Activated CD4-positive, alpha-beta T cell treated with anti-CD3 and anti-CD28 coated beads for 36 hours (primary cell): Measurements from ENCODE around the gene STUB1. TPM values are rescaled to one million over a fixed set of nuclear protein-coding genes. Genes with fewer than 3 reads are reported as not detected.
A peak's percentile ranks its signal among the peaks of the same experiment; 100 is the strongest.

ENCODE experiments used
- ATAC-seq: fragments of 200-7000 bp; cut with Tn5 transposase; one replicate; pipeline ENCODE4 v1.10.0; 2021; ENCODE audit warnings: mild to moderate bottlenecking, moderate library complexity
- CTCF ChIA-PET: fragments of 350-600 bp; sonication (Branson Sonifier 250); formaldehyde crosslinking; loops from one replicate; lab custom pipeline; 2021; ENCODE audit warnings: antibody characterized with exemption; lab: Charles Lee
- POLR2A ChIA-PET: fragments of 350-600 bp; sonication (Branson Sonifier 250); formaldehyde crosslinking; loops from one replicate; lab custom pipeline; 2021; ENCODE audit warnings: antibody characterized with exemption, inconsistent platforms; lab: Charles Lee
- DNase-seq: peaks from one replicate; pipeline ENCODE4 v3.0.0-alpha.2; 2020
- H3K27ac Mint-ChIP-seq: one replicate; pipeline ENCODE4 v1.8.0; 2021; ENCODE audit warnings: mixed read lengths
- H3K27me3 Mint-ChIP-seq: one replicate; pipeline ENCODE4 v1.8.0; 2021; ENCODE audit warnings: mixed read lengths
- H3K36me3 Mint-ChIP-seq: one replicate; pipeline ENCODE4 v1.8.0; 2021; ENCODE audit warnings: low read depth, mixed read lengths
- H3K4me1 Mint-ChIP-seq: one replicate; pipeline ENCODE4 v1.8.0; 2021; ENCODE audit warnings: mixed read lengths
- H3K4me3 Mint-ChIP-seq: one replicate; pipeline ENCODE4 v1.8.0; 2021; ENCODE audit warnings: mild to moderate bottlenecking, moderate library complexity, mixed read lengths
- H3K9me3 Mint-ChIP-seq: one replicate; pipeline ENCODE4 v1.8.0; 2021; ENCODE audit warnings: low read depth, mixed read lengths
- intact Hi-C, 2 experiments: fragments of 100-400 bp; cut with DNase I in 1 of 2; cut with micrococcal nuclease in 1 of 2; formaldehyde crosslinking; loops; one replicate each; pipeline versions ENCODE4 v1.14.2 to v1.15.1; 2022 to 2024; cut with DNase I, micrococcal nuclease
- total RNA-seq, 2 experiments: library from RNA; stranded (reverse); gene quantifications; one replicate each; pipeline ENCODE4 v1.2.3, GENCODE V29; 2021

The STUB1 gene
- total RNA-seq, 2 experiments from 2014 or later, result 61.1 to 67.0 TPM

DNA sequence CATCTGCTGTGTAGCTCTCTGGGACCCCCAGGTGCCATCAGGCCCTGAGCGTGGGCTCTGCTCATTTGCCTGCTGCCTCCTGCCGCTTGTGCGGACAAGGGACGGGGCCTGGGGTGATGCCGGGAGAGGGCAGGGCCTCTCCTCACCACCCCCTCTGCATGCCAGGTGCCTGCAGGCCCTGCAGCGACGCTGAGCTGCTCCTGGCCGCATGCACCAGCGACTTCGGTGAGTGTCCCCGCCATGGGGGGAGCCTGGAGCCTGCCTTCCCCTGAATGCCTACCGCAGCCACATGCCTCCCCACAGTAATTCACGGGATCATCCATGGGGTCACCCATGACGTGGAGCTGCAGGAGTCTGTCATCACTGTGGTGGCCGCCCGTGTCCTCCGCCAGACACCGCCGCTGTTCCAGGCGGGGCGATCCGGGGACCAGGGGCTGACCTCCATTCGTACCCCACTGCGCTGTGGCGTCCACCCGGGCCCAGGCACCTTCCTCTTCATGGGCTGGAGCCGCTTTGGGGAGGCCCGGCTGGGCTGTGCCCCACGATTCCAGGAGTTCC, 36.6 kb downstream of the STUB1 start:
- no peaks in the 10 kb centered on the region for H3K36me3 Mint-ChIP-seq
- no peak for ATAC-seq
- DNase-seq, result no peak
- POLR2A ChIA-PET, result interaction anchor here (1.3 kb wide), 1 partner anchor 10 kb away, joined by 4 read pairs; the partner anchor contains the start of genes CCDC78 and HAGHL
- CTCF ChIA-PET, result interaction anchor here (0.7 to 5.4 kb wide), 3 partner anchors 49 to 74 kb away, joined by 3 to 55 read pairs (median 3); partner anchors contain the start of gene RHOT2
- H3K4me3 Mint-ChIP-seq, result no peak overlapping the region
- H3K27me3 Mint-ChIP-seq, result peaks cover 9% of the 10 kb centered on the region
- H3K4me1 Mint-ChIP-seq, result peaks cover 15% of the 10 kb centered on the region
- intact Hi-C loops, result no loop called here
- H3K27ac Mint-ChIP-seq, result no peak overlapping the region
- no peaks in the 10 kb centered on the region for H3K9me3 Mint-ChIP-seq

- intact Hi-C loops, result no loop called here
- DNase-seq (no peak), ATAC-seq (no peak)
- CTCF ChIA-PET, result no interaction called here
- no peaks in the 10 kb centered on the region for H3K36me3 Mint-ChIP-seq
- no peak overlapping the region for H3K4me3 Mint-ChIP-seq
- H3K27ac Mint-ChIP-seq, result no peak overlapping the region
- peaks cover 16% of the 10 kb centered on the region for H3K4me1 Mint-ChIP-seq
- H3K27me3 Mint-ChIP-seq, result peaks cover 8% of the 10 kb centered on the region
- POLR2A ChIA-PET, result interaction anchor here (0.6 kb wide), 1 partner anchor 286 kb away, joined by 3 read pairs; no protein-coding TSS in a partner anchor
- H3K9me3 Mint-ChIP-seq, result no peaks in the 10 kb centered on the region
These were observed 37.4 kb downstream of the STUB1 start for GRCh38 chr16:717450-718245.

GRCh38 chr16:718389-718788, 38.2 kb downstream of the STUB1 start:
- POLR2A ChIA-PET, result no interaction called here
- no peak overlapping the region for H3K4me3 Mint-ChIP-seq
- CTCF ChIA-PET, result no interaction called here
- H3K27ac Mint-ChIP-seq, result no peak overlapping the region
- peaks cover 16% of the 10 kb centered on the region for H3K4me1 Mint-ChIP-seq
- intact Hi-C loops, result no loop called here
- no peaks in the 10 kb centered on the region for H3K9me3 Mint-ChIP-seq
- H3K36me3 Mint-ChIP-seq, result no peaks in the 10 kb centered on the region
- DNase-seq, result no peak
- peaks cover 6% of the 10 kb centered on the region for H3K27me3 Mint-ChIP-seq
- ATAC-seq, result no peak

DNA sequence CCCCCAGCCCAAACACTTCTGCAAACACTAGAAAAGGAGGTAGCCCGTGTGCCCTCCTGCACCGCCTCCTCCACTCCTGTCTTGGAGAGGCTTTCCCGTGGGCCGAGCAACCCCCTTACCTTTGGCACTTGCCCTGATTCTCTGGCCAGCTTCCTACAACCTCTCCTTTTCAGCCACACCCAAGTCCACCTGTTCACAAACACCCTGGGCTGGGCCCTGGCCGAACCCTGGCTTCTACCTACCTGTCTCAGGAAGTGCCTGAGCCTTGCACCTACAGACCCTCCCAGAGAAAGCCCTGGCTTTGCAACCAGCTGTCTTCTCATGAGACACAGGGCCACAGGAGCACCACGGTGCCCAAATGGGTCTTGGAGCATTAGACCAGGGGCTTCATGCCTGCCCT, 38.7 kb downstream of the STUB1 start:
- Mint-ChIP-seq H3K4me1 (peaks cover 16% of the 10 kb centered on the region), H3K27me3 (peaks cover 5% of the 10 kb centered on the region), H3K36me3 (no peaks in the 10 kb centered on the region), H3K27ac (peak overlapping the region; percentile 47), H3K4me3 (peak overlapping the region; percentile 76), H3K9me3 (no peaks in the 10 kb centered on the region)
- intact Hi-C loops, result no loop called here
- DNase-seq, result no peak
- ChIA-PET CTCF (no interaction called here), POLR2A (no interaction called here)
- no peak for ATAC-seq

DNA sequence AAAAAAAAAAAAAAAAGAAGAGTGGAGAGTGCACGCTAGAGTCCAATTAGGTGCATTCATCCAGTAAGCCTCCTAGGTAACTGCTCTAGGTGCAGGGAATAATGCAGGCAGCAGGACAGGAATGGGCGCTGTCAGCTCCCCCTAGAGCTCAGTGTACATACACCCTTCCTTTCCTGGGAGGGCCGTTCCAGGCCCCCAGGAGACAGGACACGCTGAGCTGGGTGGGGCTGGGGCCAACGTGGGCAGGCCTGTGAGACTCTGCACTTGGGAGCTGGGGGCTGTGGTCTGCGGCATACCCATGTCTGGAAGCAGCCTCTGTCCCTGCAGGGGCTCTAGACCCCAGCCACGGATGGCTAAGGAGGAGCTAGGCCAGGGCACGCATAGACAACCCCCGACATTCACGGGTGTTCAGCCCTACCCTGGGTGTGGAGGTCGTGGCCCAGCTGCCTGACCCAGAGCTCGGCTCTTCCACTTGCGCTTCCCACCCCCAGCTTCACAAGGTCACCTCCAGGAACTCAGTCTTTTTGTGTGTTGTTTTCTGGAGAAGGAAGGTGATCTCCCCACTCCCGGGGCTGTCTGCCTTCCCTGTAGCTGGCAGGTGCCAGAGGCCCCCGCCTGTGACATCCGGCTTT, 39.7 kb downstream of the STUB1 start:
- Mint-ChIP-seq H3K9me3 (no peaks in the 10 kb centered on the region), H3K27ac (peak overlapping the region; percentile 78), H3K36me3 (no peaks in the 10 kb centered on the region), H3K4me3 (peak overlapping the region; percentile 76), H3K27me3 (peaks cover 3% of the 10 kb centered on the region), H3K4me1 (peaks cover 16% of the 10 kb centered on the region)
- intact Hi-C loops, result loop anchor here (2.0 to 5.0 kb wide), 4 partner anchors 21 to 69 kb away; partner anchors contain the start of genes CIAO3 (in 2 of the 2), CHTF18 (in 1 of the 2), JMJD8 (in 1 of the 2) and RPUSD1 (in 1 of the 2)
- ChIA-PET POLR2A (interaction anchor here (0.6 kb wide), 1 partner anchor 80 kb away, joined by 3 read pairs; no protein-coding TSS in a partner anchor), CTCF (interaction anchor here (0.7 to 3.5 kb wide), 11 partner anchors 8 to 73 kb away, joined by 3 to 29 read pairs (median 4); partner anchors contain the start of genes CHTF18, CIAO3 and RPUSD1)
- peak; percentile 34 for DNase-seq
- ATAC-seq, result no peak

- Mint-ChIP-seq H3K9me3 (no peaks in the 10 kb centered on the region), H3K4me3 (peak overlapping the region; percentile 76), H3K27me3 (peaks cover 3% of the 10 kb centered on the region), H3K27ac (peak overlapping the region; percentile 78), H3K4me1 (peaks cover 16% of the 10 kb centered on the region), H3K36me3 (no peaks in the 10 kb centered on the region)
- intact Hi-C loops, result loop anchor here (2.0 to 5.0 kb wide), 4 partner anchors 20 to 68 kb away; partner anchors contain the start of genes CIAO3 (in 2 of the 2), CHTF18 (in 1 of the 2), JMJD8 (in 1 of the 2) and RPUSD1 (in 1 of the 2)
- DNase-seq (peak; percentile 78), ATAC-seq (peak; percentile 61)
- ChIA-PET POLR2A (interaction anchor here (0.6 kb wide), 1 partner anchor 80 kb away, joined by 3 read pairs; no protein-coding TSS in a partner anchor), CTCF (interaction anchor here (0.7 to 3.5 kb wide), 13 partner anchors 9 to 73 kb away, joined by 3 to 29 read pairs (median 4); partner anchors contain the start of genes CHTF18, CIAO3 and RPUSD1)
These were observed 40.3 kb downstream of the STUB1 start for GRCh38 chr16:720447-720989.

- ATAC-seq (peak; percentile 72), DNase-seq (peak; percentile 86)
- Mint-ChIP-seq H3K9me3 (no peaks in the 10 kb centered on the region), H3K4me1 (peaks cover 16% of the 10 kb centered on the region), H3K27ac (peak within 1 kb of the TSS; percentile 78), H3K4me3 (peak within 1 kb of the TSS; percentile 76), H3K36me3 (no peaks in the 10 kb centered on the region), H3K27me3 (peaks cover 3% of the 10 kb centered on the region)
- intact Hi-C loops, result loop anchor here (1.0 to 5.0 kb wide), 6 partner anchors 15 to 68 kb away; partner anchors contain the start of genes CIAO3 (in 2 of the 2), JMJD8 (in 2 of the 2), CHTF18 (in 1 of the 2) and RPUSD1 (in 1 of the 2)
- POLR2A ChIA-PET, result interaction anchor here (0.8 kb wide), 1 partner anchor 68 kb away, joined by 3 read pairs; no protein-coding TSS in a partner anchor
- CTCF ChIA-PET, result interaction anchor here (0.9 to 3.5 kb wide), 5 partner anchors 9 to 67 kb away, joined by 3 to 29 read pairs (median 9); partner anchors contain the start of genes CHTF18, CIAO3 and RPUSD1
These were observed 41.0 kb downstream of the STUB1 start, which contains the start of gene ANTKMT for GRCh38 chr16:720990-721764. Gene ANTKMT (plus strand): TSS chr16:721146. CDS start chr16:721275, 129 bp downstream.

- intact Hi-C loops, result loop anchor here (1.0 to 5.0 kb wide), 6 partner anchors 14 to 67 kb away; partner anchors contain the start of genes CIAO3 (in 2 of the 2), JMJD8 (in 2 of the 2), CHTF18 (in 1 of the 2) and RPUSD1 (in 1 of the 2)
- DNase-seq (no peak), ATAC-seq (no peak)
- Mint-ChIP-seq H3K4me1 (peaks cover 20% of the 10 kb centered on the region), H3K9me3 (no peaks in the 10 kb centered on the region), H3K4me3 (peak overlapping the region; percentile 64), H3K27ac (peak overlapping the region; percentile 25), H3K36me3 (no peaks in the 10 kb centered on the region), H3K27me3 (no peaks in the 10 kb centered on the region)
- ChIA-PET POLR2A (interaction anchor here (0.8 kb wide), 1 partner anchor 67 kb away, joined by 3 read pairs; no protein-coding TSS in a partner anchor), CTCF (interaction anchor here (0.6 to 3.5 kb wide), 7 partner anchors 10 to 278 kb away, joined by 3 to 29 read pairs (median 7); partner anchors contain the start of genes CHTF18, CIAO3 and RPUSD1)
These were observed 41.7 kb downstream of the STUB1 start for GRCh38 chr16:721765-722540.
